HG02840 (cell line): ENCODE measurements around the gene GPR27.

Source experiments
- ATAC-seq: cut with Tn5 transposase; IDR thresholded peaks from one replicate; pipeline ENCODE4 v1.9.1; 2021; ENCODE audit warnings: mild to moderate bottlenecking, moderate library complexity, moderate number of reproducible peaks; ENCODE audit not compliant: unreplicated experiment, low FRiP score

GPR27 gene

DNA sequence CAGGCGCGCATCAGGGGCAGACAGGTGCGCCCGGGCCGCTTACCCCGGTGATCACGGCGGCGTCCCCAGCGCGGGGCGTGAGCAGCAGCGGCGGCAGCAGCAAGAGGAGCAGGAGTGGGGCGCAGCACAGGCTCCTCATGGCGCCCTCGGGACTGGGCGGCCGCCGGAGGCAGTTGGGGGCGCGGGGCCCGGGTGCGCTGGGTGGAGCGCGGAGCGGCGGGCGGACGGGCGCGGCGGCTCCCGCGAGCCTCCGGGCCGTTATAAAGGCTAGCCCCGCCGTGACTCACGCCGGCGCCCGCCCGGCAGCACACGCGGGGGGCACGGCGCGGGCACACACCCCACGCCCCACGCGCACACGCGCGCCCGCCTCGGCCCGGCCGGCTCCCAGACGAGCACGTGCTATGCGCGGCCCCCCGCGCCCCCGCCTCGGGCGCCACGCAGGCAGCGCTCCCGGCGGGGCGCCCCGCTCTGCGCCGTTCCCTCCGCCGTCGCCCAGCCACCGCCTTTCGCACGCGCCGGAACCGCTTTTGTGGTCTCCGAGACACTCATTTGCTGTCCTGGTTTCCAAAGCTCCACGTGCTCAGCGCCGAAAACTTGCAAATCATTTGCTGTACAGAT, 31.4 kb downstream of the GPR27 start, which contains the start of gene PROK2:
Gene PROK2, minus strand, starts transcription at position 235 of the 618 bp plus-strand sequence. Its CDS starts 96 bp downstream, at position 139.
- ATAC-seq, result no peak

DNA sequence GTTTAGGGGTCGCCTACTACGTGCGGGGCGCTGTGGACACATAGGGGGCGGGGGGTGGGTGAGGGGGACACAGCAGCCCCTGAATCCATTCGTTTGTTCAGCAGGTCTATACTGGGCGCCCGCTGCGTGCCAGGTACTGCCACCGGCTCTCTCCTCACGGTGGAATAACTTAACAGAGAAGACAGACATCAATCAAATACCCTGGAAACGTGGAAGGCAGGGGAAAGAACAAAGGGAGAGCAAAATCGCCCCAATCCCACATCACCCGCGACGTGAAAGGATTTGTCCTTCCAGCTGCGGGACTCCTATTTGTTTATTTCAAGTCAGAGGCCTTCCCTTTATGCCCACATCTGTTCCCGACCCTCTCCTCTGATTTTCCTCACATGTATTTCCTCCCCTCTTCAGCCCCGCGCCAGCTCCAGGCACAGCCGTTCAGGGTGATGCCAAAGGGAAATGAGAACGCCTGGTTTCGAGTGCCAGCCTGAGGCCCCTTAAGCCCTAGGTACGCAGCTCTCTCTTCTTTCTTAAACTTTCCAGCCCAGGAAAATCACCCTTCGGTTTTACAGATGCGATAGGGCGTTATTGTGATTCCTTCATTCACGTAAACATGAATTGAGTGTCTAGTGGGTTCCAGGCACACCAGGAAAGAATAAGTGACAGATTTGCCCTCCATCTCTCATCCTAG, 32.0 kb downstream of the GPR27 start:
- no peak for ATAC-seq

DNA sequence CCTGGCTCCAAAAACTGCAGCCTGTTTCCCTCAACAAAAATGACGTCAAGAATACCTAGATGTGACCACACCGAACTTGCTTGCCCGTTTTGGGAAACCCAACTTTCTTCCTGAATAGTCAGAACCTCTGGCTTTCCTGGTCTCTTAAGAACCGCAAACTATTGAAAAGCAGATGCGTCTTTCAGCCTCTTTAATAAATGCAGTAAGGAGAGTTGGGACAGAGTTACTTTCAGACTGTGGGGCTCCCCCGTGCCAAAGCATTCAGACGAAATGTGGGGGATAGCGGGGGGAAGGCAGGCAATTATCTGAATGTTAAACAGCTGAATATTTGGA, 32.5 kb downstream of the GPR27 start:
- ATAC-seq, result no peak

DNA sequence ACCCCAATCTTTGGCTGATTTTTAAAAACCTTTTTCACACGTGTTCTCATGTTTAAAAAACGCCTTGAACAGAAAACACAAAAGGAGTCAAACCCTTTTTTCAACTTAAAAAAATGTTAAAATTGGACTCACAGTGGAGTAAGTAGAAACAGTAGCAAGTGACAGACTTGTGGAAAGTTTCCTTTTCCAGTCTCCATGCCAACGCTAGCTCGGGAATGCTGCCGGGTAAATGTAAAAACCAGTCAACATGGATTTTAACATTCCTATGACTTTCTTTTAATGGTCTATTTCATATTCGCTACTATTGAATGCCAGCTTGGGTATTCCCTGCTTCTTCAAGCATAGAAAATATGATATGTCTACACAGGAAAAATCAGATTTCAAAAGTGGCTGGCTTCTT, 32.9 kb downstream of the GPR27 start:
- no peak for ATAC-seq

DNA sequence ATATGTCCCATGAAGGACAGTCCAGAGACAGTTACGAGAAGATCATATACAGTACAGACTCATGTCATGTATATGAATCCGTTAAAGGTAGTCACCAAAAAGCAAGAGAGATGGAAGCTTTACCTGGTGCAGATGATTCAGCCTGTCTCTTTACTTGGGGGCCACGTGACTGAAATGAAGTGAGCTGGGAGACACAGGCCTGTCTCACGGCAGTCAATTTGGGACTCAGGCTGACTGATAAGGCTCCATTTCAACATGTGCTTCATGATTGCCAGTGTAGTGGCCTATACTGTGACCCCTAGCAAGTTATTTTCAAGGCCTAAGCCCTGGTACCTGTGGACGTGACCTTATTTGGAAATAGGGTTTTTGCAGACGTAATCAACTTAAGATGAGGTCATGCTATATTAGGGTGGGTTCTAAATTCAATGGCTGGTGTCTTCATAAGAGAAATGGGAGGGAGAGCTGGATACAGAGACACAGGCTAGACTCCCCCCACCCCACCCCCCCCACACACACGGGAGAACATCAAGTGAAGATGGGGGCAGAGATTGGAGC, 34.3 kb downstream of the GPR27 start:
- ATAC-seq, result no peak

DNA sequence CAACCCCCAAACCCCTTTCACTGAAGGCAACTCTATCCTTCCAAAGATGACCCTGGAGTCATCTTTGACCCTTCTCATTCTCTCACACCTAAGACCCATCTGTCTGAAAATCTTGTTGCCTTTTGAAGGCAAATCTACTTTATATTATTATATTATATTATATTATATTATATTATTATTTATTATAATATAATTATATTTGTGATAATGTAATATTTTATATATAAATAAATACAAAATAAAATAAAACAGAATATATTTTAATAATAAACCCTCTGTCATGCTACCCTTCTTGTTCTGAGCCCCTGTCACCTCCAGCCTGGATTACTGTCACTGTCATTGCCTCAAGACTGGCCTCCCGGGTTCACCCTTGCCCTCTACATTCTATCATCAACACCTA, 36.3 kb downstream of the GPR27 start:
- ATAC-seq, result no peak

DNA sequence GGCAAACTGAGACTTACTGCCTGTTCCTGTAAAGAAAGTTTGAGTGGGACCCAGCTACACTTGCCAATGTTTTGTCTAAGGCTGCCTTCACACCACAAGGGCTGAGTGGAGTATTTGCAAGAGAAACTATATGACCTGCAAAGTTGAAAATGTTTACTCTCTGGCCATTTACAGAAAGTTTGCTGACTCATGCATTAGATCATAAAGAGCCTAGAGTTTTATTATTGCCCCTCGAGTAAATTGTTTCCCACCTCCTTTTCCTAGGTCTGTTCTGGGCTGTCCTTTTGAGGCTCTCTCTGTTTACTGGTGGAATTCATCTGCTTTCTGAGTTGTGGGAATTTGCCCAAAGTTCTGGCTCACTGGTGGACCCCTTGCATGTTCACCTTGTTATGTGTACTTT, 38.0 kb downstream of the GPR27 start:
- ATAC-seq, result no peak

DNA sequence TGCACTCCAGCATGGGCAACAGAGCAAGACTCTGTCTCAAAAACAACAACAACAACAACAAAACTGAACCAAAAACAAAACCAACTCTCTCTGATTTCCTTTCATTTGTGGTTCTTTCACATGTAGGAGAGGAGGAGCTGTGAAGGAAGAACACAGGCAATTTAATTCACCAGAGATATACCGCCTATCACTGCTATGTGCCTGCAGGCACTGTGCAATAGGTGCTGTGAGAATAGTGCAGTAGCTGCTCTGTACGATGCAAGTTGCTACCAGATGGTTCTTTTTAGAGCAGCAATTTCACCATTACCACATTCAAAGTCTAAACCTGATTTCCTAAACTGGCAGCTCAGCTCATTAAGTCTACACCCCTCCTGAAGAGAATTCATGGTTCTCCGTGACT, 42.6 kb downstream of the GPR27 start:
- no peak for ATAC-seq

DNA sequence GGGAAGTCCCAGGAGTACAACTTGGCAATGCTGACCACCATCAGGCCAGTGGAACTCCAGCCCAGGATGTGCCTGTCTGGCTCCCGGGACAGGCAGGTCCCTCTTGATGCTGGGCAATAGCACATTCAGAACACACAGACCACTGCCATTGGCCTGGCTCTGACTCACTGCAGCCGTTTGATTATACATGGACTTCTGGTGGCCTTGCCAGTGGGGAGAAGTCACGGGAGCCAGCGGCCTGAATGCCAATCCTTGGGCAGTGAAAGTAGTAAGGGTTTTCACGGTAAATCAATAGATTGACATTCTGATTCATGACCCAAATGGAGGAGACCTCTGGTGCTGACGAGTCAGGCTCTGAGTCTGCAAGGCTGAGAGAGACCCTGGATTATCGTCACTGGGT, 43.8 kb downstream of the GPR27 start:
- ATAC-seq, result no peak

DNA sequence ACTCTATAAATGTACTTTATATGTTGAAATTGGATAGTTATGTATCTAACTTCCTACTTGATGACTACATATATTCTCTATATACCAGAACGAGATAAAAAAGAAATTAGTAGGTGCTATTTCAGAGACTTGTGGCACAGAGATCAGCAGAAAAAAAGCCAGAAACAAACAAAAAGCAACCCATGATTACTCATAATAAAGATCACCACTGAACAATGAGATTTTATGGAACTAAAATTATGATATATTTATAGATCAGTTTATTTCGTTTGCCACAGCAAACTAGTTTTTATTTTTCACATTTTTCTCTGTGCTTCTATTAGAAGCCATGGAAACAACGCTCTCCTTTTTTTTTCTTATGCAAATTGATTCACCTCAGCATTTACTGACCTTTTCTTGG, 46.4 kb downstream of the GPR27 start:
- ATAC-seq, result no peak

DNA sequence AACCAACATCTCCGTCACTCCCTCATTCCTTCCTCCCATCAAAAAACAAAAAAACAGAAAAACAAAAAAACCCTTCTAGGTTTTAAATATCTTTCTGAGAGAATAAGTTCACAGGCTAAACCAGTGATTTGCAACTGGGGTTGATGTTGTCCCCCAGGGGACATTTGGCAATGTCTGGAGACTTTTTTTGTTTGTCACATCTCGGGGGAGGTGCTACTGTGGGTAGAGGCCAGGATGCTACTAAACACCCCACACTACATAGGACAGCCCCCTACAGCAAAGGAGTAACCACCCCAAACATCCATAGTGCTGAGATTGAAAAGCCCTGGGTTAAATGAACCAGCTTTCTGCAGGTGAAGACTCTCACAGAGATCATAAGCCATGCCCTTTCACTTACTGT, 48.3 kb downstream of the GPR27 start:
- ATAC-seq, result no peak

DNA sequence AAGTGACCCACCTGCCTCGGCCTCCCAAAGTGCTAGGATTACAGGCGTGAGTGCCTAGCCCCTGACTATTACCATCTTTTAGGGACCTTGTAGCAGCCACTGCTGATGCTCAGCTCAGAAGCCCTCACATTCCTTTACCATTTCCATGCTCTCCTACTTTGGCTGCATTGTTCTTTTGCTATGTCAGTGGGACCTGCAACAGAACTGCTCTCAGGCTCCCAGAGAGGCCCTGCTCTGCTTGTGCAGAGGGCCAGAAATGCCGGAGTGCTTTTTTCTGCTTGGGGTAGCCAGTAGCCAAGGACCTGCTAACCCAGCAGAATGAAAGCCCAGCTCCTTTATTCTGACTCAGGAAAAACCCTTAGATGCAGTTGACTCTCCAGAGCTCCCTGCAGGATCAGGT, 49.6 kb downstream of the GPR27 start:
- ATAC-seq, result no peak

DNA sequence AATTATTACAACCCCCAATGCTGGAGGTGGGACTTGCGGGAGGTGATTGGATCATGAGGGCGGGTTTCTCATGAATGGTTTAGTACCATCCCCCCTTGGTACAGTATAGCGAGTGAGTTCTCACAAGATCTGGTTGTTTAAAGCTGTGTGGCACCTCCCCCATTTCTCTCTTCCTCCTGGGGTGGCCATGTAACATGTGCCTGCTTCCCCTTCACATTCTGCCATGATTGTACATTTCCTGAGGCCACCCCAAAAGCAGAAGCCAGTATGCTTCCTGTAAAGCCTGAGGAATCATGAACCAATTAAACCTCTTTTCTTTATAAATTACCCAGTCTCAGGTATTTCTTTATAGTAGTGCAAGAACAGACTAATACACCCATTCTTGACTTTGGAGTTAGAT, 51.5 kb downstream of the GPR27 start:
- no peak for ATAC-seq

DNA sequence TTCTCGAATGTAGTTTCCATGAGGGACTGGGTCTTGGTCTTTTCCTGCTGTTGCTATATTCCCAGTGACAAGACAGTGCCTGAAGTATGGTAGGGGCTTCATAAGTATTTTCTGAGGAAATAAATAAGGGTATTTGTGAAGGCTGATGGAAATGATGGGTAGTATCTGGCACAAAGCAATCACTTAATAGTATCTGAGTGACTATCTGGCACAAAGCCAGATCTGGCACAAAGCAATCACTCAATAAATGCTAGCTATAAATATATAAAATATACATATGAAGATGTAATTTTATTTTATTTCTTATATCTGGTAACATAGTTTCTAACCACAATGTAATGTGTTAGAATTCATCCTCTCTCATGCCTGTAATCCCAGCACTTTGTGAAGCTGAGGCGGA, 52.0 kb downstream of the GPR27 start:
- ATAC-seq, result no peak
